Measurements from ENCODE around the gene SLC38A10. TPM values are rescaled to one million over a fixed set of nuclear protein-coding genes. Genes with fewer than 3 reads are reported as not detected.

SLC38A10 gene
- total and polyA plus RNA-seq, 8 donors = 72.8 to 190 (median 96.9) TPM

- Histone ChIP-seq H3K27me3 (no peaks in the 10 kb centered on the region), H3K4me3 (no peak overlapping the region), H3K4me1 (peaks cover 0 to 12% (median 0%) of the 10 kb centered on the region in 3 donors), H3K36me3 (no peaks in the 10 kb centered on the region), H3K9me3 (no peaks in the 10 kb centered on the region), H3K27ac (no peak overlapping the region)
- FAIRE-seq (no peak), ATAC-seq (no peak), DNase-seq (no peak)
- no peak for TF ChIP-seq CTCF (IDR thresholded peaks at IDR 0.05)
- intact Hi-C loops (cut with DNase I) = no loop called here
- WGBS, 2 donors = 87 to 93% methylated on average over 17 of the region's 17 CpGs
Observed at GRCh38 chr17:81324177-81324850, 29.2 kb upstream of the SLC38A10 start.

- H3K27me3 ChIP-seq = no peaks in the 10 kb centered on the region
- no peak overlapping the region for H3K27ac ChIP-seq
- intact Hi-C loops (cut with DNase I) = no loop called here
- H3K36me3 ChIP-seq = no peaks in the 10 kb centered on the region
- FAIRE-seq = no peak
- 65 to 75% methylated on average over 19 to 20 of the region's 20 CpGs for WGBS, 2 donors
- H3K4me3 ChIP-seq = no peak overlapping the region
- no peak for DNase-seq
- ATAC-seq = no peak
- H3K9me3 ChIP-seq = no peaks in the 10 kb centered on the region
- peaks cover 0 to 3% (median 0%) of the 10 kb centered on the region in 3 donors for H3K4me1 ChIP-seq
- TF ChIP-seq CTCF (IDR thresholded peaks at IDR 0.05) = no peak
Observed at GRCh38 chr17:81323411-81323868, 28.3 kb upstream of the SLC38A10 start.

GRCh38 chr17:81323083-81323369 lies 27.9 kb upstream of the SLC38A10 start:
- no peaks in the 10 kb centered on the region for H3K9me3 ChIP-seq
- ATAC-seq (no peak), DNase-seq (no peak), FAIRE-seq (no peak)
- H3K27me3 ChIP-seq = no peaks in the 10 kb centered on the region
- no peaks in the 10 kb centered on the region for H3K4me1 ChIP-seq
- no peak overlapping the region for H3K27ac ChIP-seq
- no peak overlapping the region for H3K4me3 ChIP-seq
- WGBS, 2 donors = 81 to 82% methylated on average over 10 of the region's 10 CpGs
- intact Hi-C loops (cut with DNase I) = no loop called here
- TF ChIP-seq CTCF (IDR thresholded peaks at IDR 0.05) = no peak
- no peaks in the 10 kb centered on the region for H3K36me3 ChIP-seq

GRCh38 chr17:81322271-81323082 lies 27.4 kb upstream of the SLC38A10 start:
- no peak for FAIRE-seq
- Histone ChIP-seq H3K4me1 (no peaks in the 10 kb centered on the region), H3K36me3 (no peaks in the 10 kb centered on the region), H3K27ac (no peak overlapping the region), H3K9me3 (no peaks in the 10 kb centered on the region), H3K4me3 (no peak overlapping the region), H3K27me3 (no peaks in the 10 kb centered on the region)
- DNase-seq = peak in 3 of 6 donors; percentile 52 to 73 (median 71)
- TF ChIP-seq CTCF (IDR thresholded peaks at IDR 0.05) = peak in 1 of 4 donors; percentile 6
- ATAC-seq = peak; percentile 21 to 67 (median 52)
- intact Hi-C loops (cut with DNase I) = no loop called here
- WGBS, 2 donors = 79 to 84% methylated on average over 32 to 34 of the region's 34 CpGs
